Smooth muscle cell (in vitro differentiated cells): ENCODE measurements around the gene CT45A3. TPM values are rescaled to one million over a fixed set of nuclear protein-coding genes. Genes with fewer than 3 reads are reported as not detected.
"Not testable (repeated sequence)": the region's sequence is repeated elsewhere in the genome, so short reads cannot be mapped to it uniquely, and the experiment has no call there.

Experiments used
- DNase-seq: peaks from one replicate; lab custom pipeline; 2025; ENCODE audit not compliant: unreplicated experiment; lab: John Stamatoyannopoulos, UW
- H2AFZ ChIP-seq: fragments of 200-600 bp; sonication (generic); 2 replicates; pipeline ENCODE4 v1.6.0; 2016; ENCODE audit warnings: antibody characterized with exemption, low read depth, mild to moderate bottlenecking
- H3F3A ChIP-seq: fragments of 200-600 bp; sonication (generic); 2 replicates; pipeline ENCODE4 v1.6.0; 2017; ENCODE audit warnings: antibody characterized with exemption, low read depth
- H3K27ac ChIP-seq: fragments of 200-600 bp; sonication (generic); 2 replicates; pipeline ENCODE4 v1.5.1; 2016; ENCODE audit warnings: low read depth, mild to moderate bottlenecking
- H3K27me3 ChIP-seq: fragments of 200-600 bp; sonication (generic); 2 replicates; pipeline ENCODE4 v1.6.1; 2016; ENCODE audit warnings: low read depth, mild to moderate bottlenecking
- H3K36me3 ChIP-seq: fragments of 200-600 bp; sonication (generic); 2 replicates; pipeline ENCODE4 v1.5.1; 2016; ENCODE audit warnings: low read depth
- H3K4me1 ChIP-seq: fragments of 200-600 bp; sonication (generic); 2 replicates; pipeline ENCODE4 v1.5.1; 2016; ENCODE audit warnings: low read depth
- H3K4me2 ChIP-seq: fragments of 200-600 bp; sonication (generic); 2 replicates; pipeline ENCODE4 v1.6.0; 2016; ENCODE audit warnings: mild to moderate bottlenecking
- H3K4me3 ChIP-seq: fragments of 200-600 bp; sonication (generic); 2 replicates; pipeline ENCODE4 v1.5.1; 2016; ENCODE audit warnings: mild to moderate bottlenecking
- H3K79me2 ChIP-seq: fragments of 200-600 bp; sonication (generic); 2 replicates; pipeline ENCODE4 v1.6.0; 2016; ENCODE audit warnings: low read depth, mild to moderate bottlenecking
- H3K9ac ChIP-seq: fragments of 200-600 bp; sonication (generic); 2 replicates; pipeline ENCODE4 v1.6.0; 2016; ENCODE audit warnings: low read depth
- H3K9me3 ChIP-seq: fragments of 200-600 bp; sonication (generic); replicated peaks from 2 replicates; pipeline ENCODE4 v1.5.1; 2016; ENCODE audit warnings: low read depth
- H4K20me1 ChIP-seq: fragments of 200-600 bp; sonication (generic); 2 replicates; pipeline ENCODE4 v1.6.0; 2016; ENCODE audit warnings: low read depth
- CTCF ChIP-seq: fragments of 200-600 bp; sonication (generic); IDR thresholded peaks from 2 replicates; pipeline ENCODE4 v1.5.1; 2017; ENCODE audit warnings: borderline replicate concordance, mild to moderate bottlenecking, antibody characterized with exemption; ENCODE audit not compliant: insufficient read depth, poor library complexity, severe bottlenecking
- WGBS: methylation state at CpG from one replicate; pipeline ENCODE4 v1.1.7; 2016; ENCODE audit warnings: low lambda C conversion rate; 5-methylcytosine and 5-hydroxymethylcytosine counted together
- polyA plus RNA-seq: library from polyadenylated mRNA; unstranded; fragments of >200 nt; fragmentation: Nextera tagmentation; extraction: Ambion mirVana; gene quantifications from 2 replicates; pipeline ENCODE4 v1.2.1, GENCODE V29; 2016
- total RNA-seq: library from RNA; depleted of rRNA; stranded (reverse); fragments of >200 nt; gene quantifications from 2 replicates; pipeline ENCODE4 v1.2.3, GENCODE V29; 2014

Gene CT45A3
- total RNA-seq (not detected in 2 replicates), polyA plus RNA-seq (not detected in 2 replicates)

- not testable (repeated sequence) for H4K20me1 ChIP-seq, H3K9ac ChIP-seq, DNase-seq, H2AFZ ChIP-seq, H3K4me3 ChIP-seq, H3K79me2 ChIP-seq, H3K4me1 ChIP-seq, H3K36me3 ChIP-seq, H3K27me3 ChIP-seq, H3K27ac ChIP-seq, H3F3A ChIP-seq, H3K4me2 ChIP-seq, H3K9me3 ChIP-seq
- whole genome bisulfite sequencing = no CpG with 5 or more reads among the region's 17 CpGs
These were observed at the start of gene CT45A3 for GRCh38 chrX:135768091-135768490. Gene CT45A3 (minus strand): TSS chrX:135768191. CDS start chrX:135764444, 3,747 bp downstream.

- DNase-seq, H3K9ac ChIP-seq, H3K27me3 ChIP-seq, H3K4me3 ChIP-seq, H4K20me1 ChIP-seq, H3K79me2 ChIP-seq, H3K9me3 ChIP-seq, H3K36me3 ChIP-seq, H3F3A ChIP-seq, H3K4me1 ChIP-seq, H3K4me2 ChIP-seq, H3K27ac ChIP-seq, H2AFZ ChIP-seq: not testable (repeated sequence)
- no CpG with 5 or more reads among the region's 16 CpGs for WGBS
These were observed 34.7 kb upstream of the CT45A3 start, which contains the start of gene CT45A6 for GRCh38 chrX:135802687-135803086. Gene CT45A6 (minus strand): TSS chrX:135802787. CDS start chrX:135798993, 3,794 bp downstream.

GRCh38 chrX:135785403-135785802 lies 17.4 kb upstream of the CT45A3 start, which contains the start of gene CT45A5:
Gene CT45A5 (minus strand): TSS chrX:135785503. CDS start chrX:135781729, 3,774 bp downstream.
- not testable (repeated sequence) for H3K36me3 ChIP-seq, H3K9me3 ChIP-seq, DNase-seq, H3K4me1 ChIP-seq, H3K9ac ChIP-seq, H3K27ac ChIP-seq, H3K4me2 ChIP-seq, H3K4me3 ChIP-seq, H4K20me1 ChIP-seq, H3F3A ChIP-seq, H3K79me2 ChIP-seq, H2AFZ ChIP-seq, H3K27me3 ChIP-seq
- WGBS = no CpG with 5 or more reads among the region's 16 CpGs

GRCh38 chrX:135744739-135745138 lies 23.3 kb downstream of the CT45A3 start:
- H3K27me3 ChIP-seq, H2AFZ ChIP-seq, H3K4me2 ChIP-seq, H3K4me1 ChIP-seq, H3K27ac ChIP-seq, H4K20me1 ChIP-seq, H3K9ac ChIP-seq, H3K79me2 ChIP-seq, H3K36me3 ChIP-seq, H3K9me3 ChIP-seq, H3K4me3 ChIP-seq, DNase-seq, H3F3A ChIP-seq: not testable (repeated sequence)
- 96% methylated on average over 4 of the region's 4 CpGs for WGBS

GRCh38 chrX:135741192-135741715 lies 26.7 kb downstream of the CT45A3 start:
- no peaks in the 10 kb centered on the region for H3F3A ChIP-seq
- H4K20me1 ChIP-seq = no peaks in the 10 kb centered on the region
- 88% methylated on average over 22 of the region's 23 CpGs for WGBS
- no peaks in the 10 kb centered on the region for H3K36me3 ChIP-seq
- DNase-seq = no peak
- H2AFZ ChIP-seq = no peak overlapping the region
- no peak overlapping the region for H3K9ac ChIP-seq
- no peak overlapping the region for H3K4me3 ChIP-seq
- no peak for TF ChIP-seq CTCF
- H3K9me3 ChIP-seq = no peaks in the 10 kb centered on the region
- H3K4me1 ChIP-seq = no peaks in the 10 kb centered on the region
- no peak overlapping the region for H3K4me2 ChIP-seq
- H3K27ac ChIP-seq = no peak overlapping the region
- H3K27me3 ChIP-seq = no peaks in the 10 kb centered on the region
- no peaks in the 10 kb centered on the region for H3K79me2 ChIP-seq
